ENCODE results near the gene FSD1.
"Not testable (repeated sequence)": the region's sequence is repeated elsewhere in the genome, so short reads cannot be mapped to it uniquely, and the experiment has no call there.

FSD1 gene

GRCh38 chr19:4286141-4286540 is 18.3 kb upstream of the FSD1 start:
- DNase-seq = not testable (repeated sequence)

- DNase-seq = no peak
Observed at GRCh38 chr19:4288091-4288777, 16.2 kb upstream of the FSD1 start.

GRCh38 chr19:4291184-4291732 is 13.1 kb upstream of the FSD1 start:
- no peak for DNase-seq

GRCh38 chr19:4292515-4292914 is 11.9 kb upstream of the FSD1 start:
- no peak for DNase-seq

GRCh38 chr19:4294389-4294788 is 10.0 kb upstream of the FSD1 start:
- no peak for DNase-seq

GRCh38 chr19:4295972-4296771 is 8.2 kb upstream of the FSD1 start:
- DNase-seq = peak; percentile 98 to 99

GRCh38 chr19:4297901-4298809 is 6.2 kb upstream of the FSD1 start:
- no peak for DNase-seq

- no peak for DNase-seq
Observed at GRCh38 chr19:4298810-4299550, 5.4 kb upstream of the FSD1 start.

- no peak for DNase-seq
Observed at GRCh38 chr19:4300589-4300988, 3.8 kb upstream of the FSD1 start.

GRCh38 chr19:4301590-4302242 is 2.7 kb upstream of the FSD1 start:
- DNase-seq = no peak

- no peak for DNase-seq
Observed at GRCh38 chr19:4302243-4302640, 2.2 kb upstream of the FSD1 start, which contains the start of gene TMIGD2. Gene TMIGD2 (minus strand): TSS chr19:4302389. CDS start chr19:4302385, 4 bp downstream.

GRCh38 chr19:4303819-4304537 is 420 bp upstream of the FSD1 start:
- DNase-seq = no peak

- DNase-seq = no peak
Observed at GRCh38 chr19:4305257-4305612, 837 bp downstream of the FSD1 start.

GRCh38 chr19:4305659-4306058 is 1.3 kb downstream of the FSD1 start:
- DNase-seq = no peak

GRCh38 chr19:4310247-4311121 is 6.1 kb downstream of the FSD1 start:
- no peak for DNase-seq

- DNase-seq = no peak
Observed at GRCh38 chr19:4313847-4314490, 9.6 kb downstream of the FSD1 start.

- no peak for DNase-seq
Observed at GRCh38 chr19:4316956-4317355, 12.6 kb downstream of the FSD1 start.

- DNase-seq = no peak
Observed at GRCh38 chr19:4318460-4318859, 14.1 kb downstream of the FSD1 start.

- no peak for DNase-seq
Observed at GRCh38 chr19:4319067-4319718, 14.8 kb downstream of the FSD1 start.
